AG04449 (cell line): Measurements from ENCODE around the gene FNDC11.
"Not testable (repeated sequence)": the region's sequence is repeated elsewhere in the genome, so short reads cannot be mapped to it uniquely, and the experiment has no call there.

Experiments
- CTCF ChIA-PET: fragments of 350-600 bp; formaldehyde crosslinking; extraction: SDS; loops from one replicate; lab custom pipeline; 2021; ENCODE audit warnings: antibody characterized with exemption; lab: Yijun Ruan, JAX
- POLR2A ChIA-PET: fragments of 400-600, 350-600 bp; formaldehyde crosslinking; extraction: SDS; loops from one replicate; lab custom pipeline; 2020; ENCODE audit warnings: antibody characterized with exemption, inconsistent platforms; lab: Yijun Ruan, JAX
- DNase-seq: peaks from one replicate; pipeline ENCODE4 v3.0.0-alpha.2; 2010; ENCODE audit warnings: low read depth, low spot score
- H3K4me3 ChIP-seq: 2 replicates; pipeline ENCODE4 v1.5.1; 2011; ENCODE audit warnings: low read depth, mild to moderate bottlenecking, control low read depth, low read length
- TF ChIP-seq, protein P1 (sequence below): IDR thresholded peaks from one replicate; pipeline ENCODE4 v1.5.1; 2011; ENCODE audit warnings: mild to moderate bottlenecking, moderate library complexity, low read length, control low read depth, inconsistent platforms; ENCODE audit not compliant: insufficient read depth; ENCODE audit errors: missing control alignments

The FNDC11 gene

GRCh38 chr20:63557481-63557891 lies 3.5 kb downstream of the FNDC11 start:
- no peak for DNase-seq
- H3K4me3 ChIP-seq = no peak overlapping the region
- TF ChIP-seq, protein P1, sequence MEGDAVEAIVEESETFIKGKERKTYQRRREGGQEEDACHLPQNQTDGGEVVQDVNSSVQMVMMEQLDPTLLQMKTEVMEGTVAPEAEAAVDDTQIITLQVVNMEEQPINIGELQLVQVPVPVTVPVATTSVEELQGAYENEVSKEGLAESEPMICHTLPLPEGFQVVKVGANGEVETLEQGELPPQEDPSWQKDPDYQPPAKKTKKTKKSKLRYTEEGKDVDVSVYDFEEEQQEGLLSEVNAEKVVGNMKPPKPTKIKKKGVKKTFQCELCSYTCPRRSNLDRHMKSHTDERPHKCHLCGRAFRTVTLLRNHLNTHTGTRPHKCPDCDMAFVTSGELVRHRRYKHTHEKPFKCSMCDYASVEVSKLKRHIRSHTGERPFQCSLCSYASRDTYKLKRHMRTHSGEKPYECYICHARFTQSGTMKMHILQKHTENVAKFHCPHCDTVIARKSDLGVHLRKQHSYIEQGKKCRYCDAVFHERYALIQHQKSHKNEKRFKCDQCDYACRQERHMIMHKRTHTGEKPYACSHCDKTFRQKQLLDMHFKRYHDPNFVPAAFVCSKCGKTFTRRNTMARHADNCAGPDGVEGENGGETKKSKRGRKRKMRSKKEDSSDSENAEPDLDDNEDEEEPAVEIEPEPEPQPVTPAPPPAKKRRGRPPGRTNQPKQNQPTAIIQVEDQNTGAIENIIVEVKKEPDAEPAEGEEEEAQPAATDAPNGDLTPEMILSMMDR = no peak
- ChIA-PET POLR2A (no interaction called here), CTCF (no interaction called here)

DNA sequence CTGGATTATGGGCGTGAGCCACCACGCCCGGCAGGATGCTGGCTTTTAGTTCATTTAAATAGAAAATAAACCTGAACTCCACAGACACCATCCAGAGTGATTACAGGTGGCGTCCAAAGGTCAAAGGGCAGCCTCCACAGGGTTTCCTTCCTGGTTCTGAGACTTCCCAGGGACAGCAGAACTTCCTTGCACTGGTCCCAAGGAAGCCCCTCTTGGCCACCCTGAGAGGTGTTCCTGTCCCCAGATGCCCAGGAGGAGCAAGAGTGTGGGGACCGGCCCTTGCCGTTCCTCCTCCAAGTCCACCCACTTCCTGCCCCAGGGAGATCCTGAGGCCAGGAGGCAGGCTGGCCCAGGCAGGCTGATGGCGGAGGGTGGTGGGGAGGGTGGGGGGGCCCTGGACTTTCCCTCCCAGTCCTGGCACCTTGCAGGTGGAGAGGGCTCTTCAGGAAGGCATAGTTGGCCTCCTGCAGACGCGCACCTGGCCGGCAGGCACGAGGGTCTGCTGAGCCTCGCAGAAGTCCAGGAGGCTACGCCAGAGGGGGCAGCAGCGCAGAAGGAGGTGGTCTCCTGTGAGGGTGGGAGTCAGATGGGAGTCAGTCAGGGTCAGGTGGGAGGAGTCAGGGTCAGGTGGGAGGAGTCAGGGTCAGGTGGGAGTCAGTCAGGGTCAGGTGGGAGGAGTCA lies 5.0 kb downstream of the FNDC11 start:
- no peak for DNase-seq
- CTCF ChIA-PET = no interaction called here
- TF ChIP-seq, protein P1 = no peak
- POLR2A ChIA-PET = no interaction called here
- no peak overlapping the region for H3K4me3 ChIP-seq

GRCh38 chr20:63559485-63560332 lies 5.8 kb downstream of the FNDC11 start:
- DNase-seq, H3K4me3 ChIP-seq, POLR2A ChIA-PET, CTCF ChIA-PET: not testable (repeated sequence)

- ChIA-PET POLR2A (interaction anchor here (0.6 kb wide), 1 partner anchor 12 kb away, joined by 3 read pairs; no protein-coding TSS in a partner anchor), CTCF (no interaction called here)
- DNase-seq = no peak
- TF ChIP-seq, protein P1 = no peak
- H3K4me3 ChIP-seq = no peak overlapping the region
Observed at GRCh38 chr20:63560333-63560805, 6.4 kb downstream of the FNDC11 start.

- POLR2A ChIA-PET = interaction anchor here (0.6 kb wide), 1 partner anchor 11 kb away, joined by 3 read pairs; no protein-coding TSS in a partner anchor
- DNase-seq = no peak
- TF ChIP-seq, protein P1 = no peak
- H3K4me3 ChIP-seq = no peak overlapping the region
- CTCF ChIA-PET = no interaction called here
Observed at GRCh38 chr20:63560856-63561609, 7.1 kb downstream of the FNDC11 start.

- no peak overlapping the region for H3K4me3 ChIP-seq
- CTCF ChIA-PET = no interaction called here
- POLR2A ChIA-PET = interaction anchor here (0.6 kb wide), 1 partner anchor 13 kb away, joined by 3 read pairs; no protein-coding TSS in a partner anchor
- DNase-seq = no peak
- TF ChIP-seq, protein P1 = no peak
Observed at GRCh38 chr20:63561624-63562396, 7.9 kb downstream of the FNDC11 start.
